GM12878 (cell line): ENCODE data around the gene KRT82. TPM values are rescaled to one million over a fixed set of nuclear protein-coding genes. Genes with fewer than 3 reads are reported as not detected.

Source experiments
- ATAC-seq: fragments of 200-7000 bp; cut with Tn5 transposase; 3 replicates; pipeline ENCODE4 v1.9.1; 2020; ENCODE audit warnings: mild to moderate bottlenecking, moderate library complexity
- BruUV-seq: library from RNA; stranded (reverse); fragments of 400-500 nt; replicated peaks from 2 replicates; lab custom pipeline; 2021; lab: Mats Ljungman, UMichigan
- CTCF ChIA-PET: fragments of 300-600 bp; sonication (Branson Sonifier 250); formaldehyde crosslinking; extraction: SDS; loops from one replicate; lab custom pipeline; 2021; ENCODE audit warnings: inconsistent platforms; lab: Yijun Ruan, JAX
- POLR2A ChIA-PET: fragments of 350-600 bp; formaldehyde crosslinking; extraction: SDS; loops from one replicate; lab custom pipeline; 2021; ENCODE audit warnings: inconsistent platforms; lab: Charles Lee
- RAD21 ChIA-PET: fragments of 300-600 bp; sonication (Branson Sonifier 250); formaldehyde crosslinking; loops from one replicate; lab custom pipeline; 2023; ENCODE audit warnings: antibody characterized with exemption; ENCODE audit not compliant: unreplicated experiment; lab: Charles Lee
- SMC1A ChIA-PET: fragments of 300-600 bp; sonication (Branson Sonifier 250); formaldehyde crosslinking; loops from one replicate; lab custom pipeline; 2023; ENCODE audit not compliant: unreplicated experiment, uncharacterized antibody; lab: Charles Lee
- DNase-seq: peaks from one replicate; pipeline ENCODE4 v3.0.0-alpha.2; 2011; ENCODE audit warnings: low read depth, low spot score
- FAIRE-seq: peaks from 3 replicates; lab custom pipeline; 2011; peaks lifted over from hg19 to GRCh38; lab: Jason Lieb, UNC
- H2AFZ ChIP-seq: 2 replicates; pipeline ENCODE4 v1.6.0; 2011; ENCODE audit warnings: low read depth, low read length, control low read depth; ENCODE audit not compliant: control insufficient read depth
- H3K27ac ChIP-seq: 2 replicates; pipeline ENCODE4 v1.5.1; 2011; ENCODE audit warnings: control low read depth; ENCODE audit not compliant: control insufficient read depth, insufficient read depth
- H3K27me3 ChIP-seq, 2 experiments: replicated peaks in 1 of 2; 2 replicates each; pipeline versions ENCODE4 v1.6.0 to v1.6.1; 2011; ENCODE audit warnings: low read length in 1 of 2; ENCODE audit not compliant: control insufficient read depth in 2 of 2, insufficient read depth in 2 of 2
- H3K36me3 ChIP-seq, 2 experiments: 2 replicates each; pipeline ENCODE4 v1.5.1; 2011; ENCODE audit warnings: low read length in 1 of 2; ENCODE audit not compliant: control insufficient read depth in 2 of 2, insufficient read depth in 2 of 2
- H3K4me1 ChIP-seq: 2 replicates; pipeline ENCODE4 v1.6.1; 2011; ENCODE audit warnings: mild to moderate bottlenecking, low read length, moderate library complexity, mixed read lengths; ENCODE audit not compliant: control insufficient read depth, insufficient read depth
- H3K4me2 ChIP-seq: 2 replicates; pipeline ENCODE4 v1.6.0; 2011; ENCODE audit warnings: control low read depth; ENCODE audit not compliant: control insufficient read depth, insufficient read depth
- H3K4me3 ChIP-seq: fragments of 200-600 bp; sonication (generic); 2 replicates; pipeline ENCODE4 v1.5.1; 2016
- H3K79me2 ChIP-seq: 2 replicates; pipeline ENCODE4 v1.6.0; 2011; ENCODE audit warnings: low read length; ENCODE audit not compliant: control insufficient read depth, insufficient read depth
- H3K9ac ChIP-seq: 2 replicates; pipeline ENCODE4 v1.8.0; 2011; ENCODE audit warnings: low read length, control low read depth, mixed read lengths; ENCODE audit not compliant: control insufficient read depth, insufficient read depth
- H3K9me3 ChIP-seq: replicated peaks from 3 replicates; pipeline ENCODE4 v1.5.1; 2011; ENCODE audit warnings: mild to moderate bottlenecking, low read length; ENCODE audit not compliant: control insufficient read depth, insufficient read depth
- H4K20me1 ChIP-seq: 2 replicates; pipeline ENCODE4 v1.6.0; 2011; ENCODE audit not compliant: control insufficient read depth, insufficient read depth
- JUNB ChIP-seq: IDR thresholded peaks from 2 replicates; pipeline ENCODE4 v1.6.1; 2016; ENCODE audit warnings: antibody characterized with exemption, mild to moderate bottlenecking
- KAT2A ChIP-seq: conservative IDR thresholded peaks from 2 replicates; pipeline ENCODE4 v1.6.1; 2011; ENCODE audit warnings: low read depth, low read length; ENCODE audit not compliant: control insufficient read depth
- LARP7 ChIP-seq: fragments of 450-650 bp; IDR thresholded peaks from 2 replicates; pipeline ENCODE4 v1.6.1; 2017; ENCODE audit warnings: mild to moderate bottlenecking
- MXI1 ChIP-seq: fragments of 150-350 bp; IDR thresholded peaks from 2 replicates; pipeline ENCODE4 v1.6.1; 2011; ENCODE audit warnings: low read depth, mild to moderate bottlenecking, inconsistent platforms, low read length, improper control_type of control experiment
- MYB ChIP-seq: fragments of 150-350 bp; IDR thresholded peaks from 2 replicates; pipeline ENCODE4 v1.6.1; 2014; ENCODE audit warnings: mild to moderate bottlenecking, low read depth, low read length, borderline replicate concordance
- NFYA ChIP-seq: IDR thresholded peaks from 2 replicates; pipeline ENCODE4 v1.6.1; 2011; ENCODE audit warnings: low read depth, mild to moderate bottlenecking, low read length, improper control_type of control experiment, borderline replicate concordance
- WRNIP1 ChIP-seq: IDR thresholded peaks from 2 replicates; pipeline ENCODE4 v1.6.1; 2011; ENCODE audit warnings: low read depth, low read length, improper control_type of control experiment, borderline replicate concordance
- ZBED1 ChIP-seq: IDR thresholded peaks from 2 replicates; pipeline ENCODE4 v1.6.1; 2016; ENCODE audit warnings: borderline replicate concordance
- WGBS: methylation state at CpG from one replicate; pipeline ENCODE4 v1.1.6; 2016; ENCODE audit warnings: low lambda C conversion rate; ENCODE audit not compliant: insufficient replicate concordance, insufficient coverage; ENCODE audit errors: missing lambda C conversion rate; 5-methylcytosine and 5-hydroxymethylcytosine counted together
- in situ Hi-C: fragments of 300-500 bp; cut with MboI; formaldehyde crosslinking; loops from 9 replicates; pipeline ENCODE4 v1.14.3; 2018; ENCODE audit warnings: mixed read lengths
- intact Hi-C: fragments of 100-400 bp; cut with micrococcal nuclease; formaldehyde crosslinking; loops from one replicate; pipeline ENCODE4 v1.14.2; 2022; ENCODE audit not compliant: unreplicated experiment
- polyA plus RNA-seq, 11 experiments: library from polyadenylated mRNA; depleted of rRNA in 4 of 11; unstranded in 6 of 11; stranded (reverse) in 5 of 11; fragments of >200 nt; fragmentation: Nextera tagmentation in 4 of 11; fragmentation: Illumina TruSeq in 1 of 11; extraction: Ambion mirVana in 4 of 11; extraction: Trizol in 1 of 11; gene quantifications; 1 replicate in 1 of 11; 2 replicates in 10 of 11; pipeline versions ENCODE4 v1.2.1 to v1.2.3, GENCODE V29; 2011 to 2016; ENCODE audit warnings: inconsistent platforms in 2 of 11, missing spikeins in 2 of 11, low read depth in 1 of 11
- total RNA-seq, 4 experiments: library from RNA; depleted of rRNA in 3 of 4; stranded (reverse); fragments of >200 nt in 3 of 4; fragmentation: Illumina TruSeq in 1 of 4; extraction: Trizol in 1 of 4; gene quantifications; 2 replicates each; pipeline versions ENCODE4 v1.2.1 to v1.2.3, GENCODE V29; 2013 to 2021
- TF ChIP-seq, protein P1 (sequence below): fragments of 450-650 bp; IDR thresholded peaks from 2 replicates; pipeline ENCODE4 v1.6.1; 2017; ENCODE audit warnings: mild to moderate bottlenecking, low read depth, inconsistent platforms; ENCODE audit not compliant: poor library complexity, severe bottlenecking
- TF ChIP-seq, protein P2 (sequence below): fragments of 450-650 bp; IDR thresholded peaks from 2 replicates; pipeline ENCODE4 v1.6.1; 2014; ENCODE audit warnings: mild to moderate bottlenecking
- TF ChIP-seq, protein P3 (sequence below): fragments of 450-650 bp; IDR thresholded peaks from 2 replicates; pipeline ENCODE4 v1.6.1; 2018; ENCODE audit warnings: borderline replicate concordance, mild to moderate bottlenecking; ENCODE audit not compliant: partially characterized antibody
- TF ChIP-seq, protein P4 (sequence below): fragments of 450-650 bp; IDR thresholded peaks from 2 replicates; pipeline ENCODE4 v1.6.1; 2017; ENCODE audit warnings: low read depth, mild to moderate bottlenecking, moderate library complexity
- TF ChIP-seq, protein P5 (sequence below): IDR thresholded peaks from 2 replicates; pipeline ENCODE4 v1.6.1; 2011; ENCODE audit warnings: mild to moderate bottlenecking, low read depth, low read length, moderate library complexity; ENCODE audit not compliant: insufficient replicate concordance

Gene KRT82
- total and polyA plus RNA-seq, 10 of the 15 experiments (the other 5 are each of a cell fraction or from before 2014, with no cell fraction given) = not detected

DNA sequence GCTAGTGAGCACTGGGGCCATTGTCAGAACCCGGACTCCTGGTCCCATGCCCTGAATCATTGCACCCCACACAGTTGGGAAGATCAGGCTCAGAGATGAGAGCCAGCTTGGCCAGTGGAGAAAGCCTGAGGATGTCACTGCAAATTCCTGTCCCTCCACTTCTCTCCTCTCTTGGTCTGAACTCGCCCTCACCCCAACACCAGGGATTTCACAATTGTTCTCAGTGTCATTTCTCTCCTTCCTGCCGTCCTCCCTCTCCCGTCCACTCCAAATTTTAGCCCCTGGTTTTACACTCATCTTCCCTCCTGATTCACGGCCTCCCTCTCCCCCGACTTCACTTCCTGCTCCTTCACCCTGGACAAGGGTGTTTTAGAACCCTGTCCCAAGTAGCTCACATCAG is 16.9 kb upstream of the KRT82 start (continued):
- TF ChIP-seq NFYA (no peak), KAT2A (no peak), MYB (no peak), ZBED1 (no peak)

DNA sequence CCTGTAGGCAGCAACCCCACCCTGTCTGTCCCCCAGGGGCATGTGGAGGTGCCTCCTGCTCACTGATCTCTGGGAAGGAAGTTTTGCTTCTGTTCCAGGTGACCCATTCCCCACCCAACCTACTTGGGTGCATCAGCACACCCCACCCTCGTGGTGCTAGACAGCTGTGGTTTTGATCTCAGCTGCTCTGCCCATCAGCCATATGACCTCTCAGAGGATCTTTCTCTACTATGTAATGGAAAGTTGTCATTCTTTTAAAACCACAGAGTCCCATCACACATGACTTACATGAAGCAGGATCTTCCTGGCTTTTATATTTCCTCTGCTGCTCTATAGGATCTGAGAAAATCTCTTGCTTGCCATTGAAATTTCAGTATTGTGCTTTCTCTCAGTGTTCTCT is 13.5 kb upstream of the KRT82 start:
- H3K4me1 ChIP-seq = no peaks in the 10 kb centered on the region
- H3K27ac ChIP-seq = no peak overlapping the region
- DNase-seq (no peak), FAIRE-seq (no peak), ATAC-seq (no peak)
- in situ Hi-C loops (no loop called here), intact Hi-C loops (no loop called here)
- ChIA-PET POLR2A (no interaction called here), CTCF (no interaction called here), SMC1A (no interaction called here), RAD21 (no interaction called here)
- H3K4me3 ChIP-seq = no peak overlapping the region
- no peak overlapping the region for H3K4me2 ChIP-seq
- no peaks in the 10 kb centered on the region for H3K9me3 ChIP-seq
- BruUV-seq = no TSS peak
- no peaks in the 10 kb centered on the region for H3K79me2 ChIP-seq
- H2AFZ ChIP-seq = no peak overlapping the region
- peaks cover under 1 to 4% of the 10 kb centered on the region in 2 experiments; a peak in 3 of 4 replicates for H3K27me3 ChIP-seq
- H4K20me1 ChIP-seq = no peaks in the 10 kb centered on the region
- no peaks in the 10 kb centered on the region for H3K36me3 ChIP-seq
- no peak overlapping the region for H3K9ac ChIP-seq
- 0% methylated on average over 1 of the region's 1 CpG for whole genome bisulfite sequencing
- TF ChIP-seq, protein P1, sequence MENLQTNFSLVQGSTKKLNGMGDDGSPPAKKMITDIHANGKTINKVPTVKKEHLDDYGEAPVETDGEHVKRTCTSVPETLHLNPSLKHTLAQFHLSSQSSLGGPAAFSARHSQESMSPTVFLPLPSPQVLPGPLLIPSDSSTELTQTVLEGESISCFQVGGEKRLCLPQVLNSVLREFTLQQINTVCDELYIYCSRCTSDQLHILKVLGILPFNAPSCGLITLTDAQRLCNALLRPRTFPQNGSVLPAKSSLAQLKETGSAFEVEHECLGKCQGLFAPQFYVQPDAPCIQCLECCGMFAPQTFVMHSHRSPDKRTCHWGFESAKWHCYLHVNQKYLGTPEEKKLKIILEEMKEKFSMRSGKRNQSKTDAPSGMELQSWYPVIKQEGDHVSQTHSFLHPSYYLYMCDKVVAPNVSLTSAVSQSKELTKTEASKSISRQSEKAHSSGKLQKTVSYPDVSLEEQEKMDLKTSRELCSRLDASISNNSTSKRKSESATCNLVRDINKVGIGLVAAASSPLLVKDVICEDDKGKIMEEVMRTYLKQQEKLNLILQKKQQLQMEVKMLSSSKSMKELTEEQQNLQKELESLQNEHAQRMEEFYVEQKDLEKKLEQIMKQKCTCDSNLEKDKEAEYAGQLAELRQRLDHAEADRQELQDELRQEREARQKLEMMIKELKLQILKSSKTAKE = no peak
- TF ChIP-seq JUNB (no peak), LARP7 (no peak), MXI1 (no peak), WRNIP1 (no peak)
- TF ChIP-seq, protein P2, sequence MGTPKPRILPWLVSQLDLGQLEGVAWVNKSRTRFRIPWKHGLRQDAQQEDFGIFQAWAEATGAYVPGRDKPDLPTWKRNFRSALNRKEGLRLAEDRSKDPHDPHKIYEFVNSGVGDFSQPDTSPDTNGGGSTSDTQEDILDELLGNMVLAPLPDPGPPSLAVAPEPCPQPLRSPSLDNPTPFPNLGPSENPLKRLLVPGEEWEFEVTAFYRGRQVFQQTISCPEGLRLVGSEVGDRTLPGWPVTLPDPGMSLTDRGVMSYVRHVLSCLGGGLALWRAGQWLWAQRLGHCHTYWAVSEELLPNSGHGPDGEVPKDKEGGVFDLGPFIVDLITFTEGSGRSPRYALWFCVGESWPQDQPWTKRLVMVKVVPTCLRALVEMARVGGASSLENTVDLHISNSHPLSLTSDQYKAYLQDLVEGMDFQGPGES = no peak
- TF ChIP-seq, protein P3, sequence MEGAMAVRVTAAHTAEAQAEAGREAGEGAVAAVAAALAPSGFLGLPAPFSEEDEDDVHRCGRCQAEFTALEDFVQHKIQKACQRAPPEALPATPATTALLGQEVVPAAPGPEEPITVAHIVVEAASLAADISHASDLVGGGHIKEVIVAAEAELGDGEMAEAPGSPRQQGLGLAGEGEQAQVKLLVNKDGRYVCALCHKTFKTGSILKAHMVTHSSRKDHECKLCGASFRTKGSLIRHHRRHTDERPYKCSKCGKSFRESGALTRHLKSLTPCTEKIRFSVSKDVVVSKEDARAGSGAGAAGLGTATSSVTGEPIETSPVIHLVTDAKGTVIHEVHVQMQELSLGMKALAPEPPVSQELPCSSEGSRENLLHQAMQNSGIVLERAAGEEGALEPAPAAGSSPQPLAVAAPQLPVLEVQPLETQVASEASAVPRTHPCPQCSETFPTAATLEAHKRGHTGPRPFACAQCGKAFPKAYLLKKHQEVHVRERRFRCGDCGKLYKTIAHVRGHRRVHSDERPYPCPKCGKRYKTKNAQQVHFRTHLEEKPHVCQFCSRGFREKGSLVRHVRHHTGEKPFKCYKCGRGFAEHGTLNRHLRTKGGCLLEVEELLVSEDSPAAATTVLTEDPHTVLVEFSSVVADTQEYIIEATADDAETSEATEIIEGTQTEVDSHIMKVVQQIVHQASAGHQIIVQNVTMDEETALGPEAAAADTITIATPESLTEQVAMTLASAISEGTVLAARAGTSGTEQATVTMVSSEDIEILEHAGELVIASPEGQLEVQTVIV = no peak
- TF ChIP-seq, protein P4, sequence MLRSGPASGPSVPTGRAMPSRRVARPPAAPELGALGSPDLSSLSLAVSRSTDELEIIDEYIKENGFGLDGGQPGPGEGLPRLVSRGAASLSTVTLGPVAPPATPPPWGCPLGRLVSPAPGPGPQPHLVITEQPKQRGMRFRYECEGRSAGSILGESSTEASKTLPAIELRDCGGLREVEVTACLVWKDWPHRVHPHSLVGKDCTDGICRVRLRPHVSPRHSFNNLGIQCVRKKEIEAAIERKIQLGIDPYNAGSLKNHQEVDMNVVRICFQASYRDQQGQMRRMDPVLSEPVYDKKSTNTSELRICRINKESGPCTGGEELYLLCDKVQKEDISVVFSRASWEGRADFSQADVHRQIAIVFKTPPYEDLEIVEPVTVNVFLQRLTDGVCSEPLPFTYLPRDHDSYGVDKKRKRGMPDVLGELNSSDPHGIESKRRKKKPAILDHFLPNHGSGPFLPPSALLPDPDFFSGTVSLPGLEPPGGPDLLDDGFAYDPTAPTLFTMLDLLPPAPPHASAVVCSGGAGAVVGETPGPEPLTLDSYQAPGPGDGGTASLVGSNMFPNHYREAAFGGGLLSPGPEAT = no peak
- TF ChIP-seq, protein P5, sequence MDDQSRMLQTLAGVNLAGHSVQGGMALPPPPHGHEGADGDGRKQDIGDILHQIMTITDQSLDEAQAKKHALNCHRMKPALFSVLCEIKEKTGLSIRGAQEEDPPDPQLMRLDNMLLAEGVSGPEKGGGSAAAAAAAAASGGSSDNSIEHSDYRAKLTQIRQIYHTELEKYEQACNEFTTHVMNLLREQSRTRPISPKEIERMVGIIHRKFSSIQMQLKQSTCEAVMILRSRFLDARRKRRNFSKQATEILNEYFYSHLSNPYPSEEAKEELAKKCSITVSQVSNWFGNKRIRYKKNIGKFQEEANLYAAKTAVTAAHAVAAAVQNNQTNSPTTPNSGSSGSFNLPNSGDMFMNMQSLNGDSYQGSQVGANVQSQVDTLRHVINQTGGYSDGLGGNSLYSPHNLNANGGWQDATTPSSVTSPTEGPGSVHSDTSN = no peak
